ENCODE results near the gene KRTAP4-9. TPM values are rescaled to one million over a fixed set of nuclear protein-coding genes. Genes with fewer than 3 reads are reported as not detected.
"Not testable (repeated sequence)": the region's sequence is repeated elsewhere in the genome, so short reads cannot be mapped to it uniquely, and the experiment has no call there.

Gene KRTAP4-9
- total RNA-seq, 2 experiments from 2014 or later: not detected

- DNase-seq (no peak), ATAC-seq (no peak)
- Mint-ChIP-seq H3K27ac (no peak overlapping the region), H3K4me3 (no peak overlapping the region), H3K4me1 (ENCODE audit: low read depth) (peaks cover 2% of the 10 kb centered on the region), H3K27me3 (ENCODE audit: low read depth) (no peaks in the 10 kb centered on the region), H3K36me3 (ENCODE audit: low read depth) (no peaks in the 10 kb centered on the region), H3K9me3 (ENCODE audit: insufficient read depth) (no peaks in the 10 kb centered on the region)
- POLR2A ChIA-PET: no interaction called here
- CTCF ChIA-PET: no interaction called here
These were observed 36.2 kb upstream of the KRTAP4-9 start for GRCh38 chr17:41069031-41069430.

- H3K36me3 Mint-ChIP-seq (ENCODE audit: low read depth): no peaks in the 10 kb centered on the region
- ChIA-PET CTCF (no interaction called here), POLR2A (no interaction called here)
- peaks cover 2% of the 10 kb centered on the region for H3K4me1 Mint-ChIP-seq (ENCODE audit: low read depth)
- no peak overlapping the region for H3K27ac Mint-ChIP-seq
- peaks cover 6% of the 10 kb centered on the region for H3K27me3 Mint-ChIP-seq (ENCODE audit: low read depth)
- H3K4me3 Mint-ChIP-seq: no peak overlapping the region
- H3K9me3 Mint-ChIP-seq (ENCODE audit: insufficient read depth): no peaks in the 10 kb centered on the region
- DNase-seq: no peak
- ATAC-seq: no peak
These were observed 33.4 kb upstream of the KRTAP4-9 start for GRCh38 chr17:41071606-41072360.

GRCh38 chr17:41073676-41074075, 31.5 kb upstream of the KRTAP4-9 start:
- no peaks in the 10 kb centered on the region for H3K9me3 Mint-ChIP-seq (ENCODE audit: insufficient read depth)
- H3K4me1 Mint-ChIP-seq (ENCODE audit: low read depth): peaks cover 2% of the 10 kb centered on the region
- no peaks in the 10 kb centered on the region for H3K36me3 Mint-ChIP-seq (ENCODE audit: low read depth)
- ATAC-seq: no peak
- CTCF ChIA-PET: interaction anchor here (1.1 kb wide), 1 partner anchor 115 kb away, joined by 3 read pairs; no protein-coding TSS in a partner anchor
- DNase-seq: no peak
- H3K27ac Mint-ChIP-seq: no peak overlapping the region
- peaks cover 12% of the 10 kb centered on the region for H3K27me3 Mint-ChIP-seq (ENCODE audit: low read depth)
- POLR2A ChIA-PET: interaction anchor here (0.6 kb wide), 1 partner anchor 295 kb away, joined by 3 read pairs; no protein-coding TSS in a partner anchor
- no peak overlapping the region for H3K4me3 Mint-ChIP-seq

- no peaks in the 10 kb centered on the region for H3K36me3 Mint-ChIP-seq (ENCODE audit: low read depth)
- CTCF ChIA-PET: no interaction called here
These were observed 28.4 kb upstream of the KRTAP4-9 start for GRCh38 chr17:41076788-41077187.

GRCh38 chr17:41082626-41083025, 22.6 kb upstream of the KRTAP4-9 start:
- DNase-seq: no peak
- no peaks in the 10 kb centered on the region for H3K9me3 Mint-ChIP-seq (ENCODE audit: insufficient read depth)
- ATAC-seq: no peak
- peaks cover 10% of the 10 kb centered on the region for H3K27me3 Mint-ChIP-seq (ENCODE audit: low read depth)
- no peak overlapping the region for H3K27ac Mint-ChIP-seq
- H3K4me3 Mint-ChIP-seq: no peak overlapping the region
- POLR2A ChIA-PET: no interaction called here
- CTCF ChIA-PET: no interaction called here
- H3K36me3 Mint-ChIP-seq (ENCODE audit: low read depth): no peaks in the 10 kb centered on the region
- H3K4me1 Mint-ChIP-seq (ENCODE audit: low read depth): no peaks in the 10 kb centered on the region

More at GRCh38 chr17:41076788-41077187, 28.4 kb upstream of the KRTAP4-9 start:
- H3K27ac Mint-ChIP-seq: no peak overlapping the region
- ATAC-seq (no peak), DNase-seq (no peak)
- POLR2A ChIA-PET: no interaction called here
- H3K4me3 Mint-ChIP-seq: no peak overlapping the region
- no peaks in the 10 kb centered on the region for H3K4me1 Mint-ChIP-seq (ENCODE audit: low read depth)
- H3K27me3 Mint-ChIP-seq (ENCODE audit: low read depth): peaks cover 14% of the 10 kb centered on the region
- H3K9me3 Mint-ChIP-seq (ENCODE audit: insufficient read depth): no peaks in the 10 kb centered on the region

- H3K9me3 Mint-ChIP-seq (ENCODE audit: insufficient read depth); POLR2A ChIA-PET; H3K4me3 Mint-ChIP-seq; H3K4me1 Mint-ChIP-seq (ENCODE audit: low read depth); CTCF ChIA-PET; H3K27me3 Mint-ChIP-seq (ENCODE audit: low read depth); ATAC-seq; DNase-seq; H3K36me3 Mint-ChIP-seq (ENCODE audit: low read depth); H3K27ac Mint-ChIP-seq: not testable (repeated sequence)
These were observed 21.8 kb upstream of the KRTAP4-9 start for GRCh38 chr17:41083427-41083826.

GRCh38 chr17:41084100-41084856, 20.9 kb upstream of the KRTAP4-9 start, which contains the start of gene KRTAP4-7:
Gene KRTAP4-7, plus strand, starts transcription at chr17:41084150. Its CDS starts 57 bp downstream, at chr17:41084207.
- ATAC-seq, POLR2A ChIA-PET: not testable (repeated sequence)

GRCh38 chr17:41088760-41089352, 16.3 kb upstream of the KRTAP4-9 start:
- H3K4me3 Mint-ChIP-seq; H3K36me3 Mint-ChIP-seq (ENCODE audit: low read depth); H3K9me3 Mint-ChIP-seq (ENCODE audit: insufficient read depth); DNase-seq; H3K27ac Mint-ChIP-seq; ATAC-seq; H3K4me1 Mint-ChIP-seq (ENCODE audit: low read depth); H3K27me3 Mint-ChIP-seq (ENCODE audit: low read depth); CTCF ChIA-PET; POLR2A ChIA-PET: not testable (repeated sequence)

More at GRCh38 chr17:41084100-41084856, 20.9 kb upstream of the KRTAP4-9 start, which contains the start of gene KRTAP4-7:
- H3K27me3 Mint-ChIP-seq (ENCODE audit: low read depth); CTCF ChIA-PET; H3K4me3 Mint-ChIP-seq; H3K27ac Mint-ChIP-seq; H3K4me1 Mint-ChIP-seq (ENCODE audit: low read depth); H3K9me3 Mint-ChIP-seq (ENCODE audit: insufficient read depth); H3K36me3 Mint-ChIP-seq (ENCODE audit: low read depth); DNase-seq: not testable (repeated sequence)

GRCh38 chr17:41096055-41096454, 9.1 kb upstream of the KRTAP4-9 start:
- DNase-seq (no peak), ATAC-seq (no peak)
- H3K4me1 Mint-ChIP-seq (ENCODE audit: low read depth): no peaks in the 10 kb centered on the region
- POLR2A ChIA-PET: no interaction called here
- CTCF ChIA-PET: no interaction called here
- H3K27me3 Mint-ChIP-seq (ENCODE audit: low read depth): peaks cover 8% of the 10 kb centered on the region
- H3K9me3 Mint-ChIP-seq (ENCODE audit: insufficient read depth): peaks cover 7% of the 10 kb centered on the region
- no peak overlapping the region for H3K4me3 Mint-ChIP-seq
- H3K27ac Mint-ChIP-seq: no peak overlapping the region
- H3K36me3 Mint-ChIP-seq (ENCODE audit: low read depth): no peaks in the 10 kb centered on the region

- CTCF ChIA-PET: no interaction called here
- ATAC-seq: no peak
- H3K27ac Mint-ChIP-seq: no peak within 1 kb of the TSS
- POLR2A ChIA-PET: no interaction called here
- no peak within 1 kb of the TSS for H3K4me3 Mint-ChIP-seq
- H3K4me1 Mint-ChIP-seq (ENCODE audit: low read depth): no peaks in the 10 kb centered on the region
- H3K9me3 Mint-ChIP-seq (ENCODE audit: insufficient read depth): peaks cover 1% of the 10 kb centered on the region
- no peaks in the 10 kb centered on the region for H3K36me3 Mint-ChIP-seq (ENCODE audit: low read depth)
- H3K27me3 Mint-ChIP-seq (ENCODE audit: low read depth): peaks cover 8% of the 10 kb centered on the region
- no peak for DNase-seq
These were observed 7.1 kb upstream of the KRTAP4-9 start, which contains the start of gene KRTAP4-8 for GRCh38 chr17:41098042-41098441. Gene KRTAP4-8, minus strand, starts transcription at chr17:41098142. Its CDS starts 58 bp downstream, at chr17:41098084.

- Mint-ChIP-seq H3K4me3 (no peak overlapping the region), H3K4me1 (ENCODE audit: low read depth) (no peaks in the 10 kb centered on the region), H3K9me3 (ENCODE audit: insufficient read depth) (no peaks in the 10 kb centered on the region), H3K27ac (no peak overlapping the region), H3K27me3 (ENCODE audit: low read depth) (peaks cover 8% of the 10 kb centered on the region), H3K36me3 (ENCODE audit: low read depth) (no peaks in the 10 kb centered on the region)
- CTCF ChIA-PET: no interaction called here
- POLR2A ChIA-PET: no interaction called here
- DNase-seq (no peak), ATAC-seq (no peak)
These were observed 6.7 kb upstream of the KRTAP4-9 start for GRCh38 chr17:41098481-41098880.

All from activated CD8-positive, alpha-beta T cell treated with anti-CD3 and anti-CD28 coated beads, Interleukin-2, amount 10 ng/mL, durations not matched to agents 7 days and 5 days (primary cell).